Peyer's patch (tissue), 4 donors: ENCODE results near the gene GUCA1A.

Experiments used
- POLR2A ChIP-seq, 2 donors: fragments of 450-650 bp; IDR thresholded peaks; one replicate each; pipeline ENCODE4 v1.5.1; 2017; ENCODE audit warnings: antibody characterized with exemption in 2 of 2, mild to moderate bottlenecking in 2 of 2, moderate library complexity in 2 of 2
- TF ChIP-seq, protein P1 (sequence below), 6 experiments: fragments of 450-650 bp in 4 of 6; fragments of 200-600 bp in 2 of 6; sonication (generic) in 1 of 6; IDR thresholded peaks; one replicate each; pipeline ENCODE4 v1.5.1; 2017 to 2019; ENCODE audit warnings: antibody characterized with exemption in 6 of 6, mild to moderate bottlenecking in 3 of 6, moderate library complexity in 1 of 6

DNA sequence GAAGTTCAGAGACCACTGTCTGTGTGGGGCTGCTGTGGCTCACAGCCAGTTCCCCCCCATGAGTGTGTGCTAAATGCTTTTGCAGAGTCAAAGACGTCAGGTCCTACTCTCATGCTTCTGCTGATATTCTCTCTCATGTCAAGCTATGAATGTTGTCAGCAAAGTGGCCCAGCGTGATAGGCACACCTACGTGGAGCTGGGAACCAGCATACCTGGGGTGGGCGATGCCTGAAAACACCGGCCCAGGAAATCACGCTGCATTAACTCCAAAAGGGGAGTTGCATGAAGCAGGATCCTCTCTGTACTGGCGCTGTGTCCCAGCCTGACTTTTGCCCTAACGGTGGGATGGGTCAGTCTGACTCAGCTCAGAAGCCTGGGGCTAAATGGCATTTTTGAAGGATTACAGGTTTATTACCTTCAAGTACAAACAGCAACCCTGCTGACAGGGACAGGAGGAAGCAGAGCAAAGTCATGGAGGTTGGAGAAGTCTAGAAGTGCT lies 53.5 kb downstream of the GUCA1A start:
- TF ChIP-seq, protein P1, sequence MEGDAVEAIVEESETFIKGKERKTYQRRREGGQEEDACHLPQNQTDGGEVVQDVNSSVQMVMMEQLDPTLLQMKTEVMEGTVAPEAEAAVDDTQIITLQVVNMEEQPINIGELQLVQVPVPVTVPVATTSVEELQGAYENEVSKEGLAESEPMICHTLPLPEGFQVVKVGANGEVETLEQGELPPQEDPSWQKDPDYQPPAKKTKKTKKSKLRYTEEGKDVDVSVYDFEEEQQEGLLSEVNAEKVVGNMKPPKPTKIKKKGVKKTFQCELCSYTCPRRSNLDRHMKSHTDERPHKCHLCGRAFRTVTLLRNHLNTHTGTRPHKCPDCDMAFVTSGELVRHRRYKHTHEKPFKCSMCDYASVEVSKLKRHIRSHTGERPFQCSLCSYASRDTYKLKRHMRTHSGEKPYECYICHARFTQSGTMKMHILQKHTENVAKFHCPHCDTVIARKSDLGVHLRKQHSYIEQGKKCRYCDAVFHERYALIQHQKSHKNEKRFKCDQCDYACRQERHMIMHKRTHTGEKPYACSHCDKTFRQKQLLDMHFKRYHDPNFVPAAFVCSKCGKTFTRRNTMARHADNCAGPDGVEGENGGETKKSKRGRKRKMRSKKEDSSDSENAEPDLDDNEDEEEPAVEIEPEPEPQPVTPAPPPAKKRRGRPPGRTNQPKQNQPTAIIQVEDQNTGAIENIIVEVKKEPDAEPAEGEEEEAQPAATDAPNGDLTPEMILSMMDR (IDR thresholded peaks at IDR 0.05): peak in 1 of 6 experiments; percentile 8
- TF ChIP-seq POLR2A (IDR thresholded peaks at IDR 0.05): peak in 1 of 2 donors; percentile 51
